Measurements from ENCODE around the gene PLBD1. TPM values are rescaled to one million over a fixed set of nuclear protein-coding genes. Genes with fewer than 3 reads are reported as not detected.

PLBD1 gene
- total and polyA plus RNA-seq, 12 donors = 6.4 to 45.1 (median 27.6) TPM

DNA sequence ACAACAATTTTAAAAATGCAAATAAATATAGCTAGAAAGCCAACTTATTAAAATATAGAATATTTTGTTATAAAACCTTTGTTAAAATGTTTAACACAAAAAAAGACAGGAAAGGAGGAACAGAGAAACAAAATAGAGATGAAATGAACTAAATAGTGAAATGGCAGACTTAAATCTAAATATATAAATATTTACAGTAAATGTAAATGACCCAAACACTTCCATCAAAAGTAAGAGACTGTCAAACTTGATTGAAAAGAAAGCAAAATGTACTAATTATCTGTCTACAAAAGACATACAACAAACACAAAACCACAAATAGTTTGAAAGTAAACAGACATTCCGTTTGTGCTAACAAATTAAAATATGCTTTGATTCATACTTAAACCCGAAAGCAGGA lies 41.7 kb downstream of the PLBD1 start:
- H3K4me3 ChIP-seq = no peak overlapping the region
- TF ChIP-seq, protein P1, sequence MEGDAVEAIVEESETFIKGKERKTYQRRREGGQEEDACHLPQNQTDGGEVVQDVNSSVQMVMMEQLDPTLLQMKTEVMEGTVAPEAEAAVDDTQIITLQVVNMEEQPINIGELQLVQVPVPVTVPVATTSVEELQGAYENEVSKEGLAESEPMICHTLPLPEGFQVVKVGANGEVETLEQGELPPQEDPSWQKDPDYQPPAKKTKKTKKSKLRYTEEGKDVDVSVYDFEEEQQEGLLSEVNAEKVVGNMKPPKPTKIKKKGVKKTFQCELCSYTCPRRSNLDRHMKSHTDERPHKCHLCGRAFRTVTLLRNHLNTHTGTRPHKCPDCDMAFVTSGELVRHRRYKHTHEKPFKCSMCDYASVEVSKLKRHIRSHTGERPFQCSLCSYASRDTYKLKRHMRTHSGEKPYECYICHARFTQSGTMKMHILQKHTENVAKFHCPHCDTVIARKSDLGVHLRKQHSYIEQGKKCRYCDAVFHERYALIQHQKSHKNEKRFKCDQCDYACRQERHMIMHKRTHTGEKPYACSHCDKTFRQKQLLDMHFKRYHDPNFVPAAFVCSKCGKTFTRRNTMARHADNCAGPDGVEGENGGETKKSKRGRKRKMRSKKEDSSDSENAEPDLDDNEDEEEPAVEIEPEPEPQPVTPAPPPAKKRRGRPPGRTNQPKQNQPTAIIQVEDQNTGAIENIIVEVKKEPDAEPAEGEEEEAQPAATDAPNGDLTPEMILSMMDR (IDR thresholded peaks at IDR 0.05) = no peak
- 96 to 97% methylated on average over 2 of the region's 2 CpGs for WGBS, 2 donors
- no peaks in the 10 kb centered on the region for H3K4me1 ChIP-seq
- H3K27me3 ChIP-seq = no peaks in the 10 kb centered on the region
- ATAC-seq (no peak), DNase-seq (no peak)
- intact Hi-C loops (cut with DNase I) = no loop called here
- H3K9me3 ChIP-seq = peaks cover 0 to 59% (median 30%) of the 10 kb centered on the region in 11 donors
- H3K27ac ChIP-seq = no peak overlapping the region
- peaks cover 0 to 62% (median 0%) of the 10 kb centered on the region in 9 donors for H3K36me3 ChIP-seq

DNA sequence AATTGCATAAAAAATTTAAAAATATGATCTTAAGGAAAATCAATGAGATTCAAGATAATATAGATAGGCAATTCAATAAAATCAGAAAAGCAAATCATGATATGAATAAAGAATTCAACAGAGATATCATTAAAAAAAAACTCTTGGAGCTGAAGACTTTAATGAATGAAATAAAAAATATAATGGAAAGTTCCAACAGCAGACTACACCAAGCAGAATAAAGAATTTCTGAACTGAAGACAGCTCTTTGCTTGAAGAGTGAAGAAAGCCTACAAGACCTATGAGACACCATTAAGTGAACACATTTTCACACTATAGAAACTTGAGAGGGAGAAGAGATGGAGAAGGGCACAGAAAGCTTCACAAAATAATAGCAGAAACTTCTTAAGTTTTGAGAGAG lies 45.9 kb downstream of the PLBD1 start:
- no peak for ATAC-seq
- TF ChIP-seq, protein P1 (IDR thresholded peaks at IDR 0.05) = no peak
- Histone ChIP-seq H3K27ac (no peak overlapping the region), H3K9me3 (peaks cover 0 to 65% (median 30%) of the 10 kb centered on the region in 11 donors), H3K4me3 (no peak overlapping the region), H3K4me1 (no peaks in the 10 kb centered on the region), H3K27me3 (no peaks in the 10 kb centered on the region), H3K36me3 (peaks cover 0 to 71% (median 6%) of the 10 kb centered on the region in 9 donors)
- DNase-seq = no peak
- intact Hi-C loops (cut with DNase I) = no loop called here

DNA sequence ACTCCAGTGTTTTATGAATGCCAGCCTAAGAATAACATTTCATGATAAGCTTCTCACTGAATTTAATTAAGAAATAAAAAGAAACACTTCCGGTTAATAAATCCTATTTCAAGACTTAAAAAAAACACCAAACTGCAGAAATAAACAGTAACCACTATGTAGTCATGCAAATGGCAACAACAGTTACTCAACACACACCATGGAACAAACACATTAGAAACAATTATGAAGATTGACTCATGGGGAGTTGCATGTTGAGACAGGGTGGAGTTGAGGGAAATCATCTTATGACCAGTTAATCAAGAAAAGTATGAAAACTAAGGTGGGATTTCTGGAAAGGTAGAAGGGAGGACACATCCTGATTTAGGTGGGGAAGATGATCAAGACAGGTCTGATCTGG lies 52.7 kb downstream of the PLBD1 start:
- Histone ChIP-seq H3K27me3 (no peaks in the 10 kb centered on the region), H3K27ac (no peak overlapping the region), H3K4me3 (no peak overlapping the region), H3K9me3 (no peaks in the 10 kb centered on the region), H3K4me1 (no peaks in the 10 kb centered on the region), H3K36me3 (peaks cover 0 to 22% (median 2%) of the 10 kb centered on the region in 9 donors)
- ATAC-seq (no peak), DNase-seq (no peak)
- WGBS, 2 donors = 88 to 93% methylated on average over 1 of the region's 1 CpG
- TF ChIP-seq, protein P1 (IDR thresholded peaks at IDR 0.05) = no peak
- intact Hi-C loops (cut with DNase I) = loop anchor here in 6 of 10 donors (2.0 to 10.0 kb wide), 7 partner anchors 102 to 160 kb away; no protein-coding TSS in a partner anchor

DNA sequence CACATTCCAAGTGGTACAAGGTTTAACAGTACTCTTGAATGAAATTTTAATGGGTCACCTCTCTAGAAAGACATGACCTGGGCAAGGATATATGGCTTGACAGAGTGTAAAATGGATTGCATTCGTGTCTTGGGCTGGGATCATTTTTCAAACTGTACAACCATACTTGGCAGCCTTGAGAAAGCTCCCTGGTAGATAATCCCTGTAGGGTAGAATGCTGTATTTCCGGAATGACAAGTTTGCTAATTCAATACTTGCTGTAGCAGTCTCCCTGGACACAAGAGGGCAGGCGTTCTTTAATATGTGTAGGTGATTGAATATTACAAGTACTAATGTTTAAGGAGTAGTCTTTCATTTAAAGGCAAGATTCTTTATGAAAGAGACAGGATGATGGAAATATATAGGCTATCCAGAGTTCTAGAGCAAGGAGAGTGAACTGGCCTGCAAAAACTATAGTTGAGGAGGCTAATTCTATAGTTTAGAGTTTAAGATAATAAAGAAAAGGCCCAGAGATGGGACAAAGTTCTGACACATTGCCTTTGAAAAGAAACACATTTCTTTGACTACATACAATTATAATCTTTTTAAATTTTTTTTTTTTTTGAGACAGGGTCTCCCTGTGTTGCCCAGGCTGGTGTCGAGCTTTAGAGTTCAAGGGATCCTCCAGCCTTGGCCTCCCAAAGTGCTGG lies 53.4 kb downstream of the PLBD1 start:
- peak in 1 of 2 donors; percentile 38 for DNase-seq
- Histone ChIP-seq H3K27me3 (no peaks in the 10 kb centered on the region), H3K9me3 (no peaks in the 10 kb centered on the region), H3K27ac (no peak overlapping the region), H3K4me3 (no peak overlapping the region), H3K36me3 (peaks cover 0 to 27% (median 0%) of the 10 kb centered on the region in 9 donors), H3K4me1 (no peaks in the 10 kb centered on the region)
- intact Hi-C loops (cut with DNase I) = loop anchor here in 6 of 10 donors (2.0 to 10.0 kb wide), 7 partner anchors 103 to 161 kb away; no protein-coding TSS in a partner anchor
- WGBS, 2 donors = 43 to 51% methylated on average over 4 of the region's 4 CpGs
- TF ChIP-seq, protein P1 (IDR thresholded peaks at IDR 0.05) = peak in 8 of 9 donors; percentile 26 to 64 (median 51)
- peak in 6 of 8 donors; percentile 34 to 75 (median 52) for ATAC-seq

Measured in heart right ventricle (tissue), 16 donors.